Inferior parietal cortex (tissue), 1 donor: ENCODE measurements around the gene ARHGDIB.

Experiments used
- DNase-seq: peaks from one replicate; pipeline ENCODE4 v3.0.0-alpha.2; 2016; ENCODE audit errors: extremely low spot score

The ARHGDIB gene

DNA sequence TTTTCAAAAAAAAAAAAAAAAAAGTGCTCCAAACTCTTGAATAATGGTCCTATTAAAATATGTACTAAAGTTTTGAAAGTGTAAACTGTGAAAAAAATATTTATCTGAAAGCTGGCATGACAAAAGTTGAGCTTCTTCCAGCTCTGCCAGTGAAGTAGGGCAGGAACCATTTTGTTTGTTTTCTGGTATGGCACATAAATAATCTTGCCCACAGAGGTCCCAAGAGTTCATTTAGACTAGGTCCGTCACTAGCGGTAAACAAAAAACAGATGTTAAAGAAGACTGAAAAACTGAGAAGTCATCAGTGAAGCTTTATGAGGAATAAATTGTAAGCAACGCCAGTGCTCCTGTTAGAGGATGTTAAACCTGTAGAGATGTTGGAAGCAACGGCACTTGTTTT is 30.0 kb downstream of the ARHGDIB start:
- no peak for DNase-seq

- no peak for DNase-seq
Measured at GRCh38 chr12:14930299-14930698, 31.1 kb downstream of the ARHGDIB start.

GRCh38 chr12:14928931-14929330 is 32.5 kb downstream of the ARHGDIB start:
- DNase-seq, result no peak

DNA sequence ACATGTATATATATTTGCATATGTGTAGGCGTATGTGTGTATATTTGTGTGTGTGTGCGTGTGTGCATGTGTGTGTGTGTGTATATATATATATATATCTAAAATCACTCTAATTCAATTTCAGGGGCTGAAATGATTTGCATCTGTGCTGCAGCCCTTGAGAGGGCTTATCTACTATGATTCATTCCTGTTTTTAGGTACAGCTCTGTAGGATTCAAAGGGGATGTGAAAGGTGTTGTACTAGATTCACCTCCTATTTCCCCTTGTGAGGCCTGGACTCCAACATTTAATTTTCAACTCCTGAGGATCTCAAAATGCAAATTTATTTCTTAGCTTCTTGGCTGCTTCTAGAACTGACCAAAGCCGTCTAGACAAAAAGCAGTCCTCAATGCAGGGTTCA is 34.1 kb downstream of the ARHGDIB start:
- DNase-seq, result no peak

GRCh38 chr12:14924541-14924940 is 36.9 kb downstream of the ARHGDIB start:
- no peak for DNase-seq

DNA sequence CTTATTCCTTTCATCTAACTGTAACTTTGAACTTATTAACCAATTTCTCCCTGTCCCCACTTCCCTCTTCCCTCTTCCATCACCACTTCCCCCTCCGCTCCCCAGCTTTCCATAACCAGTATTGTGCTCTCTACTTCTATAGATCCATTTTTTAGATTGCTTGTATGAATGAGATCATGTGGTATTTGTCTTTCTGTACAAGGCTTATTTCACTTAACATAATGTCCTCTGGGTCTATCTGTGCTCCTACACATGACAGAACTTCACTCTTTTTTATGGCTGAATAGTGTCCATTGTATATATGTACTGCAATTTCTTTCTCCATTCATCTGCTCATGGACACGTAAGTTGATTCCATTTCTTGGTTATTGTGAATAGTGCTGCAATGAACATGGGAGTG is 37.5 kb downstream of the ARHGDIB start:
- no peak for DNase-seq

GRCh38 chr12:14921218-14921617 is 40.2 kb downstream of the ARHGDIB start:
- no peak for DNase-seq

GRCh38 chr12:14920475-14921126 is 40.8 kb downstream of the ARHGDIB start:
- DNase-seq, result no peak

GRCh38 chr12:14919455-14919854 is 41.9 kb downstream of the ARHGDIB start:
- DNase-seq, result no peak

- DNase-seq, result no peak
Measured at GRCh38 chr12:14915736-14916135, 45.7 kb downstream of the ARHGDIB start.

GRCh38 chr12:14913381-14913781 is 48.0 kb downstream of the ARHGDIB start:
- no peak for DNase-seq

GRCh38 chr12:14911131-14911530 is 50.3 kb downstream of the ARHGDIB start:
- no peak for DNase-seq

- no peak for DNase-seq
Measured at GRCh38 chr12:14910090-14910915, 51.1 kb downstream of the ARHGDIB start.

DNA sequence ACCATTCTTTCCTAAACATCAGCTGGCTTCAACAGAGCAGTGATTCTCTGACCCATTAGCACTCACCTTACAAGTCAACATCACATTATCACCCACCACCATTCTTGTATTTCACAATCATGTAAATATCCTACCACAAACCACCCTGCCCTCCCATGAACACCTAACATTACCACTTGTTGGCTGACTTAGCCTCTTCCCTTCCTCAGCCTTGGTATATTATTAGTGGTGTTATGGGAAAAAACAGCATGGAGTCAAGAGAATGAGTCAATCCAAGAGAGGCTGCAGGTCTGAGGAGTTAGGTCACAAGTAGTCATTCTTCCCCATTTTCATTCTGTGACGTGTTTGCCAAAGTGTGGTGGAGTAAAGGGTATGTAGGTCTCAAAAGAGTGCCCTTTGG is 53.4 kb downstream of the ARHGDIB start:
- no peak for DNase-seq

GRCh38 chr12:14906114-14906513 is 55.3 kb downstream of the ARHGDIB start:
- DNase-seq, result no peak

DNA sequence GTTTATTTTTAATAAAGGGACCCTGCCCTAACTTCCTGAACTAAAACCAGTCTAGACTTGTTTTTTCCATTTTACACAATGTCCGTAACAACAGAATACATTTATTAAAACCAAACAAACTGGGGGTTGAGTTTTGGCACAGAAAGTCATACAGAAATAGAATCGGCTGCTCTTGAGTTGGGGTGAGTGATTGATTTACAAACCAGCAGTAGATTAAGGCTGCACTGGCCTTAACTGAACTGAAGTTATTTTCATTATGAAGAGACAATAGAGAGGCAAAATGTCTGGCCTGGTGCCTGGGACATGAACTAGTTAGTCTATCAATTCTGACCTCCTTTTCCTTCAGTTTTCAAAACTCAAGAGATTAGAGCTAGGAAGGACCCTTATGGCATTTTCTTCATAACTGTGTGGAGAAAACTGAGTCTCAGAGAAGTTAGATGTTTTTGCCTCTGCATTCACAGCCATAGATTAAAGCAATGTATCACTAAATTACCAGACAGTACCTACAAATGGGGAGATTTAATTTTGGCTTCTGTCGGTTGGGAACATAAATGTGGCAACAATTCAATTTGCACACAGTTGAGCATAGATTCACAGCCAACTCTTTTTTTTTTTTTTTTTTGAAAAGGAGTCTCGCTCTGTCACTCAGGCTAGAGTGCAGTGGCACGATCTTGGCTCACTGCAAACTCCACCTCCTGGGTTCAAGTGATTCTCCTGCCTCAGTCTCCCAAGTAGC is 56.0 kb downstream of the ARHGDIB start:
- DNase-seq, result no peak

DNA sequence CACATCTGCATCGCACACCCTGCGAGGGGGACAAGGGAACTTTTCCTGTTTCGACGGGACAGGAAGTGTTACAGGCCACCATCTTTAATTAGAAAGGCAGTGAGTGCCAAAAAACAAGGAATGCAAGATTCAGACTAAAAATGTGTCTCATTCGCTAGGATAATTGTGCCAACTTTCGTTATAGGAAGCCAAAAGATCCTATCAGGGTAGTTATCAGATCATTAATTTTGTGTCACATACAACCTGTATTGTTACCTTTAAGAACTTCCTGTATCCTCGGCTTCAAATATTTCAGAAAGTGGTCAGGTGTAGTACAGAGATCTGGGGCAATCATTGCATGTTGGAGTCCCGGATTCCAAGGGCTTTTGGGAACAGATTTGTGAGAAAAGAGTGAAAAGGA is 56.5 kb downstream of the ARHGDIB start:
- no peak for DNase-seq

DNA sequence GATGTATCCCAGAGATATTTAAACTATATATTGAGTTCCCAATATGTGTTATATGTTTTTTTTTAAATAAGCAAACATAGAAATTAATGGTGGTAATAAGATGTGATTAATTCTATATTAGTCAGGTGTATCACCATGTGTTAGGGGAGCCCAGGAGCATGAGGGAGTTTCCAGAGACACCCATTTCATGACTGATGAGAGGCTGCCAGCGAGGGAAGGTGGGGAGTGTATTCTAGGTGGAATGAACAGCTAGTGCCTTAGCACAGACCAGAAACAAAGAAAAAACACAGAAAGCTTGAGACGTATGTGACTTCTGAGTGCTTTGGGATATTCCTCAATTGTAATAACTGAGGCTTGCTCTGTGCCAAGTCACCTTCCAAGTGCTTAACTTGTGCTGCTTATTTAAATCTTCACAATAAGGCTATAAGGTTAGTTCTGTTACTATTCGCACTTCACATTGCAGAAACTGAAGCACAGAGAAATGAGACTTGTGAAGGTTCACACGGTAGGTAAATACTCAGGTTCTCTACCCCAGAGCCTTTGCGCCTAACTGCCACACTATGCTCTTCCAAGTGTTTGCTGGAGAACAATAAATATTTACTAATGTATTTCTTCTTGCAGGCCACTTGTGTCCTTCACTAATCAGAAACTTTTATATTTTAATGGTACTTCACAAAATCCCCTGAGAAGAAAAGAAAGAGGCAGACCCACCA is 57.9 kb downstream of the ARHGDIB start:
- no peak for DNase-seq

DNA sequence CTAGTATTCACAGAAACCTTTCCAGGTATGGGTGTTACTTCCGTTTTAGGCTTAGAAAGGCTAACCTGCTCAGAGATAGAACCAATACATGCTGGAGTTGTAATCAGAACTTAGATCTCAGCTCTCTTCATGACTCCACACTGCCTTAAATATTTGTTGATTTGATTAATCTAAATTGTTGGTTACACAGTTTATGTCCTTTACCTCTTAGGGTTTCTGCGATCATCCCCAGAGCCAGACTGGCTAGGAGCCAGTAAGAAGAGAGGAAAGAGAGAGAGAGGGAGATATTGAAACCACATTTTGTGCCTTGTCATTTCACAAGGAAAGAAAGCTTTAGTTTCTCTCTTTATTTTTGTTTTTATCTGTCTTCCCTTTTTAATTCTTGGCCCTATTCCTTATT is 58.9 kb downstream of the ARHGDIB start:
- DNase-seq, result no peak

GRCh38 chr12:14901228-14901562 is 60.2 kb downstream of the ARHGDIB start:
- no peak for DNase-seq

DNA sequence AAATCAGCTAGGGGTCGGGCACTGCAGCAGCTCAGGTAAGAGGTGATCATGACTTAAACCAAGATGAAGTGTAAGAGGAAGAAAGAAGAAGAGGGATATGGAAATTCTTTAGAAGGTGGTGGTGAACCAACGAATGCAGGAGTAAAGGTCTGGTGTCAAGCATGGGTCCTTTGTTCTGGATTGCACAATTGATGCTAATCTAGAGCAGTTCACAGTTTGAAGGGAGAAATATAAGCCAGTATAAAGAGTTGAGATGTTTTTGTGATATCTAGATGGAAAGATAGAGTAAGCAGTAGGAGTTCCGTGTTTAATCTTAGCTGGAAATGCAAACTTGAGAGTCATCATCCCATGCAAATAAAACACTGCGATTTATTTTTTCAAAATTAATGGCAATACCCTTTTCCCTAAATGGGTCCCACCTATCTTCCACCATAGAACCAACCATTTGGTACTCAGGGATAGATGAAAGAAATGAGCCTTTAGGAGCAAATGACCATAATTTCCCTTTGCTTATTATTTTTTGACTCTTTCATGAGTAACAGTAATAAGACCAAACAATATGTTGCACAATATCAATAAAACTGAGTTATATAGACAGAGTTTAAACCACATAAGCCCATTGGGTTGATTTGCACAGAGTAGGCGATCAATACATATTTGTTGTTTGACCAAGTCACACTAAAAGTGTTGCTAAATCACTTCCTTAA is 60.7 kb downstream of the ARHGDIB start:
- DNase-seq, result no peak
